ENCODE results near the gene RMRP.

RMRP gene

GRCh38 chr9:35657546-35658136, at the start of gene RMRP:
Gene RMRP, minus strand, starts transcription at chr9:35658019.
- DNase-seq = peak; percentile 98

GRCh38 chr9:35706951-35707350, 49.1 kb upstream of the RMRP start:
- no peak for DNase-seq

- DNase-seq = no peak
Observed at GRCh38 chr9:35705836-35706430, 48.1 kb upstream of the RMRP start.

GRCh38 chr9:35705372-35705771, 47.6 kb upstream of the RMRP start:
- no peak for DNase-seq

GRCh38 chr9:35703906-35704672, 46.3 kb upstream of the RMRP start:
- DNase-seq = no peak

GRCh38 chr9:35702696-35703095, 44.9 kb upstream of the RMRP start:
- no peak for DNase-seq

- no peak for DNase-seq
Observed at GRCh38 chr9:35700942-35701341, 43.1 kb upstream of the RMRP start.

GRCh38 chr9:35700031-35700430, 42.2 kb upstream of the RMRP start:
- no peak for DNase-seq

- no peak for DNase-seq
Observed at GRCh38 chr9:35698231-35698630, 40.4 kb upstream of the RMRP start.

- DNase-seq = no peak
Observed at GRCh38 chr9:35697486-35697885, 39.7 kb upstream of the RMRP start.

- DNase-seq = peak; percentile 70
Observed at GRCh38 chr9:35696520-35697215, 38.8 kb upstream of the RMRP start.

GRCh38 chr9:35695943-35696401, 38.2 kb upstream of the RMRP start:
- DNase-seq = no peak

- no peak for DNase-seq
Observed at GRCh38 chr9:35691757-35692301, 34.0 kb upstream of the RMRP start.

GRCh38 chr9:35691334-35691650, 33.5 kb upstream of the RMRP start:
- DNase-seq = no peak

- DNase-seq = peak; percentile 25
Observed at GRCh38 chr9:35690614-35691333, 33.0 kb upstream of the RMRP start.

- DNase-seq = no peak
Observed at GRCh38 chr9:35690294-35690613, 32.4 kb upstream of the RMRP start.

GRCh38 chr9:35689542-35690293, 31.9 kb upstream of the RMRP start, which contains the start of gene TPM2:
Gene TPM2, minus strand, starts transcription at chr9:35689925. Its CDS starts 108 bp downstream, at chr9:35689817.
- DNase-seq = no peak

- DNase-seq = peak; percentile 42
Observed at GRCh38 chr9:35688558-35689541, 31.0 kb upstream of the RMRP start.

GRCh38 chr9:35687972-35688557, 30.2 kb upstream of the RMRP start:
- no peak for DNase-seq

- no peak for DNase-seq
Observed at GRCh38 chr9:35687306-35687705, 29.5 kb upstream of the RMRP start.

Measured in activated CD4-positive, alpha-beta T cell treated with anti-CD3 and anti-CD28 coated beads, Interleukin-2, Interleukin-6, amounts not matched to agents 100 ng/mL and 50 ng/mL, durations not matched to agents 16 hours and 8 hours (primary cell).